PC-3 (cell line): ENCODE results near the gene PRSS56.
A peak's percentile ranks its signal among the peaks of the same experiment; 100 is the strongest.

ENCODE experiments used
- CTCF ChIP-seq: fragments of 300-600 bp; sonication (generic); conservative IDR thresholded peaks from 2 replicates; pipeline ENCODE4 v1.5.1; 2017; ENCODE audit warnings: antibody characterized with exemption, low read depth, mild to moderate bottlenecking, low read length
- EZH2 ChIP-seq: fragments of 300-600 bp; sonication (generic); IDR thresholded peaks from one replicate; pipeline ENCODE4 v1.6.1; 2017; ENCODE audit warnings: antibody characterized with exemption, mild to moderate bottlenecking, low read length; ENCODE audit not compliant: unreplicated experiment
- EZH2phosphoT487 ChIP-seq: fragments of 300-600 bp; sonication (generic); IDR thresholded peaks from 2 replicates; pipeline ENCODE4 v1.6.1; 2018; ENCODE audit warnings: mild to moderate bottlenecking, antibody characterized with exemption, low read length, borderline replicate concordance

GRCh38 chr2:232521959-232522622 is 1.9 kb downstream of the PRSS56 start:
- peak; percentile 68 for TF ChIP-seq CTCF
- no peak for TF ChIP-seq EZH2
- TF ChIP-seq EZH2phosphoT487: no peak
